Endothelial cell of umbilical vein (primary cell): ENCODE measurements around the gene SLC35A3. TPM values are rescaled to one million over a fixed set of nuclear protein-coding genes. Genes with fewer than 3 reads are reported as not detected.

Source experiments
- BruUV-seq: library from RNA; stranded (reverse); fragments of 400-500 nt; replicated peaks from 2 replicates; lab custom pipeline; 2021; lab: Mats Ljungman, UMichigan
- CTCF ChIA-PET: fragments of 300-600, 350-600 bp; sonication (Branson Sonifier 250); formaldehyde crosslinking; loops from one replicate; lab custom pipeline; 2021; ENCODE audit warnings: antibody characterized with exemption, inconsistent platforms; lab: Charles Lee
- POLR2A ChIA-PET: fragments of 300-600, 350-600 bp; sonication (Branson Sonifier 250); formaldehyde crosslinking; loops from one replicate; lab custom pipeline; 2021; ENCODE audit warnings: antibody characterized with exemption, inconsistent platforms; lab: Charles Lee
- DNase-seq: peaks from one replicate; pipeline ENCODE4 v3.0.0-alpha.2; 2011; ENCODE audit warnings: low read depth, low spot score
- FAIRE-seq: peaks from 2 replicates; lab custom pipeline; 2011; peaks lifted over from hg19 to GRCh38; lab: Jason Lieb, UNC
- H2AFZ ChIP-seq: 2 replicates; pipeline ENCODE4 v1.6.0; 2012; ENCODE audit warnings: low read depth, low read length, control low read depth, inconsistent platforms
- H3K27ac ChIP-seq: 2 replicates; pipeline ENCODE4 v1.5.1; 2011; ENCODE audit warnings: low read depth, mild to moderate bottlenecking, control low read depth, low read length, moderate library complexity; ENCODE audit not compliant: insufficient read depth
- H3K27me3 ChIP-seq, 2 experiments: 2 replicates each; pipeline versions ENCODE4 v1.6.0 to v1.6.1; 2011; ENCODE audit warnings: low read length in 2 of 2, mixed read lengths in 1 of 2; ENCODE audit not compliant: control insufficient read depth in 2 of 2, insufficient read depth in 2 of 2
- H3K36me3 ChIP-seq, 2 experiments: 2 replicates in 1 of 2; 3 replicates in 1 of 2; pipeline ENCODE4 v1.5.1; 2011; ENCODE audit warnings: low read length in 2 of 2, mild to moderate bottlenecking in 1 of 2, moderate library complexity in 1 of 2; ENCODE audit not compliant: control insufficient read depth in 2 of 2, insufficient read depth in 2 of 2; ENCODE audit errors: extremely low read depth in 1 of 2
- H3K4me1 ChIP-seq: 3 replicates; pipeline ENCODE4 v1.5.1; 2011; ENCODE audit warnings: mild to moderate bottlenecking, low read length; ENCODE audit not compliant: control insufficient read depth, insufficient read depth; ENCODE audit errors: extremely low read depth
- H3K4me2 ChIP-seq: 2 replicates; pipeline ENCODE4 v1.6.1; 2011; ENCODE audit warnings: low read length, control low read depth, mixed read lengths; ENCODE audit not compliant: insufficient read depth
- H3K4me3 ChIP-seq, 3 experiments: fragments of 200-600 bp in 1 of 3; sonication (generic), shearing (Covaris generic) in 1 of 3; replicated peaks in 1 of 3; 2 replicates each; pipeline ENCODE4 v1.5.1; 2011 to 2016; ENCODE audit warnings: control low read depth in 3 of 3, low read length in 3 of 3, mild to moderate bottlenecking in 2 of 3, inconsistent platforms in 1 of 3, low read depth in 1 of 3, moderate library complexity in 1 of 3; ENCODE audit not compliant: insufficient read depth in 1 of 3
- H3K79me2 ChIP-seq: 2 replicates; pipeline ENCODE4 v1.6.0; 2012; ENCODE audit warnings: low read length, inconsistent platforms; ENCODE audit not compliant: control insufficient read depth, insufficient read depth
- H3K9ac ChIP-seq: replicated peaks from 2 replicates; pipeline ENCODE3; 2011; ENCODE audit warnings: low read length, control low read depth; ENCODE audit not compliant: insufficient read depth; ENCODE audit errors: extremely low read depth
- H3K9me1 ChIP-seq: replicated peaks from 3 replicates; pipeline ENCODE4 v1.6.0; 2011; ENCODE audit warnings: mild to moderate bottlenecking, low read length; ENCODE audit not compliant: control insufficient read depth, insufficient read depth; ENCODE audit errors: extremely low read depth
- H3K9me3 ChIP-seq: replicated peaks from 2 replicates; pipeline ENCODE4 v1.5.1; 2012; ENCODE audit warnings: low read length, inconsistent platforms; ENCODE audit not compliant: control insufficient read depth, insufficient read depth
- H4K20me1 ChIP-seq: replicated peaks from 2 replicates; pipeline ENCODE3; 2011; ENCODE audit warnings: mild to moderate bottlenecking, low read length; ENCODE audit not compliant: control insufficient read depth, insufficient read depth; ENCODE audit errors: extremely low read depth
- EZH2 ChIP-seq: IDR thresholded peaks from 2 replicates; pipeline ENCODE4 v1.6.1; 2012; ENCODE audit warnings: borderline replicate concordance, low read depth, mild to moderate bottlenecking, moderate library complexity, low read length, inconsistent platforms; ENCODE audit not compliant: severe bottlenecking
- FOS ChIP-seq: IDR thresholded peaks from 2 replicates; pipeline ENCODE4 v1.6.1; 2011; ENCODE audit warnings: mild to moderate bottlenecking, low read length, moderate library complexity, borderline replicate concordance; ENCODE audit not compliant: insufficient read depth
- GATA2 ChIP-seq: IDR thresholded peaks from 2 replicates; pipeline ENCODE4 v1.7.0; 2011; ENCODE audit warnings: low read depth, mild to moderate bottlenecking, moderate library complexity, mixed read lengths, low read length; ENCODE audit not compliant: insufficient read length, insufficient read depth
- JUN ChIP-seq: IDR thresholded peaks from 2 replicates; pipeline ENCODE4 v1.6.1; 2011; ENCODE audit warnings: borderline replicate concordance, low read depth; ENCODE audit not compliant: insufficient read length, insufficient read depth
- MYC ChIP-seq: IDR thresholded peaks from one replicate; pipeline ENCODE4 v1.6.1; 2011; ENCODE audit warnings: mild to moderate bottlenecking, low read depth, low read length
- POLR2A ChIP-seq: IDR thresholded peaks from 2 replicates; pipeline ENCODE4 v1.6.1; 2012; ENCODE audit warnings: low read depth, mild to moderate bottlenecking, control low read depth, low read length
- POLR2AphosphoS5 ChIP-seq: IDR thresholded peaks from 2 replicates; pipeline ENCODE4 v1.6.1; 2012; ENCODE audit warnings: low read depth, mild to moderate bottlenecking, control low read depth, low read length, moderate library complexity; ENCODE audit not compliant: insufficient read depth
- dilution Hi-C: fragments of 300-500 bp; cut with MboI; formaldehyde crosslinking; loops from one replicate; pipeline ENCODE4 v1.15.0; 2019; ENCODE audit warnings: low sequenced_read_pairs; ENCODE audit not compliant: extremely low pct_ligation_motif_present
- intact Hi-C: fragments of 100-400 bp; cut with micrococcal nuclease; formaldehyde crosslinking; loops from one replicate; pipeline ENCODE4 v1.10.0; 2022
- polyA plus RNA-seq, 4 experiments: library from polyadenylated mRNA; depleted of rRNA in 3 of 4; stranded (reverse) in 3 of 4; unstranded in 1 of 4; fragments of >200 nt; gene quantifications; 2 replicates each; pipeline versions ENCODE4 v1.2.1 to v1.2.3, GENCODE V29; 2011 to 2012; ENCODE audit warnings: missing spikeins in 1 of 4
- total RNA-seq: library from RNA; stranded (reverse); gene quantifications from 2 replicates; pipeline ENCODE4 v1.2.3, GENCODE V29; 2021
- TF ChIP-seq, protein P1 (sequence below), 2 donors: IDR thresholded peaks; 1 replicate in 1 of 2; 2 replicates in 1 of 2; pipeline ENCODE4 v1.5.1; 2011; ENCODE audit warnings: low read length in 2 of 2, mild to moderate bottlenecking in 2 of 2, moderate library complexity in 2 of 2, control low read depth in 1 of 2, inconsistent platforms in 1 of 2, low read depth in 1 of 2; ENCODE audit not compliant: insufficient read depth in 1 of 2; ENCODE audit errors: extremely low read depth in 1 of 2
- TF ChIP-seq, protein P2 (sequence below): IDR thresholded peaks from 2 replicates; pipeline ENCODE4 v1.6.1; 2011; ENCODE audit not compliant: insufficient read depth, insufficient read length

SLC35A3 gene
- total and polyA plus RNA-seq, 2 donors (not counting 3 experiments of a cell fraction or from before 2014, with no cell fraction given): 3.6 to 19.0 TPM

DNA sequence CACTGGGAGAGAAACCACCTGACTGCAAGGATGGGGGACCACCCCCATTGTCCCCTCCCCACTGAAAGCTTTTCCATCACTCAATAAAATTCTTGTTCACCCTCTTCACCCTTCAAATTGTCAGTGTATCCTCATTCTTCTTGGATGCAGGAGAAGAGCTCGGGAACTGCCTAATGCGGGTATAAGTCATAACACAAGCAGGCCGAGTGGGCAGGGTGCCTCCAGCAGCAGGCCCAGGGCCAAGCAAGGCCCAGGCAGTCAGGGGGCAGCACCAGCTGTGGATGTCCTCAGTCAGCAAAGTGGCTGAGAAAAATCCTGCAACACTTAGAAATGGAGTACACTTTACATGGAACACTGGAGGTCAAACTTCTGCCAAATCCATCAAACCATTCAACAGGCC lies 33.7 kb upstream of the SLC35A3 start:
- CTCF ChIA-PET: interaction anchor here (0.7 kb wide), 1 partner anchor 51 kb away, joined by 3 read pairs; no protein-coding TSS in a partner anchor

More for the DNA sequence above, 33.7 kb upstream of the SLC35A3 start:
- intact Hi-C loops (loop anchor here (10.0 kb wide), 1 partner anchor 59 kb away; no protein-coding TSS in a partner anchor), dilution Hi-C loops (no loop called here)
- no peak overlapping the region for H3K9ac ChIP-seq
- H3K4me3 ChIP-seq: no peak overlapping the region
- H2AFZ ChIP-seq: no peak overlapping the region
- no peak overlapping the region for H3K27ac ChIP-seq
- FAIRE-seq (no peak), DNase-seq (no peak)
- no peaks in the 10 kb centered on the region for H3K79me2 ChIP-seq
- BruUV-seq: no TSS peak
- H3K27me3 ChIP-seq: no peaks in the 10 kb centered on the region
- no peaks in the 10 kb centered on the region for H3K9me3 ChIP-seq
- H4K20me1 ChIP-seq: no peaks in the 10 kb centered on the region
- no peak overlapping the region for H3K4me2 ChIP-seq
- POLR2A ChIA-PET: no interaction called here
- H3K4me1 ChIP-seq: no peaks in the 10 kb centered on the region
- no peaks in the 10 kb centered on the region for H3K9me1 ChIP-seq
- TF ChIP-seq, protein P1, sequence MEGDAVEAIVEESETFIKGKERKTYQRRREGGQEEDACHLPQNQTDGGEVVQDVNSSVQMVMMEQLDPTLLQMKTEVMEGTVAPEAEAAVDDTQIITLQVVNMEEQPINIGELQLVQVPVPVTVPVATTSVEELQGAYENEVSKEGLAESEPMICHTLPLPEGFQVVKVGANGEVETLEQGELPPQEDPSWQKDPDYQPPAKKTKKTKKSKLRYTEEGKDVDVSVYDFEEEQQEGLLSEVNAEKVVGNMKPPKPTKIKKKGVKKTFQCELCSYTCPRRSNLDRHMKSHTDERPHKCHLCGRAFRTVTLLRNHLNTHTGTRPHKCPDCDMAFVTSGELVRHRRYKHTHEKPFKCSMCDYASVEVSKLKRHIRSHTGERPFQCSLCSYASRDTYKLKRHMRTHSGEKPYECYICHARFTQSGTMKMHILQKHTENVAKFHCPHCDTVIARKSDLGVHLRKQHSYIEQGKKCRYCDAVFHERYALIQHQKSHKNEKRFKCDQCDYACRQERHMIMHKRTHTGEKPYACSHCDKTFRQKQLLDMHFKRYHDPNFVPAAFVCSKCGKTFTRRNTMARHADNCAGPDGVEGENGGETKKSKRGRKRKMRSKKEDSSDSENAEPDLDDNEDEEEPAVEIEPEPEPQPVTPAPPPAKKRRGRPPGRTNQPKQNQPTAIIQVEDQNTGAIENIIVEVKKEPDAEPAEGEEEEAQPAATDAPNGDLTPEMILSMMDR (IDR thresholded peaks at IDR 0.05; ENCODE audit: extremely low read depth in 1 of 2, insufficient read depth in 1 of 2, low read depth in 1 of 2, low read length in 2 of 2): no peak
- TF ChIP-seq EZH2: no peak
- no peak for TF ChIP-seq JUN
- TF ChIP-seq POLR2A: no peak
- TF ChIP-seq, protein P2, sequence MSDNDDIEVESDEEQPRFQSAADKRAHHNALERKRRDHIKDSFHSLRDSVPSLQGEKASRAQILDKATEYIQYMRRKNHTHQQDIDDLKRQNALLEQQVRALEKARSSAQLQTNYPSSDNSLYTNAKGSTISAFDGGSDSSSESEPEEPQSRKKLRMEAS: no peak
- TF ChIP-seq GATA2: no peak
- TF ChIP-seq POLR2AphosphoS5: no peak
- no peak for TF ChIP-seq MYC
- no peak for TF ChIP-seq FOS
- no peaks in the 10 kb centered on the region for H3K36me3 ChIP-seq
